Pons (tissue), 1 donor: ENCODE results near the gene OR10AG1.

Experiments
- DNase-seq: peaks from one replicate; pipeline ENCODE4 v3.0.0-alpha.2; 2016; ENCODE audit warnings: low spot score

The OR10AG1 gene, protein sequence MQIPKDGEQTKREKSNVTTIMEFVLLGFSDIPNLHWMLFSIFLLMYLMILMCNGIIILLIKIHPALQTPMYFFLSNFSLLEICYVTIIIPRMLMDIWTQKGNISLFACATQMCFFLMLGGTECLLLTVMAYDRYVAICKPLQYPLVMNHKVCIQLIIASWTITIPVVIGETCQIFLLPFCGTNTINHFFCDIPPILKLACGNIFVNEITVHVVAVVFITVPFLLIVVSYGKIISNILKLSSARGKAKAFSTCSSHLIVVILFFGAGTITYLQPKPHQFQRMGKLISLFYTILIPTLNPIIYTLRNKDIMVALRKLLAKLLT

DNA sequence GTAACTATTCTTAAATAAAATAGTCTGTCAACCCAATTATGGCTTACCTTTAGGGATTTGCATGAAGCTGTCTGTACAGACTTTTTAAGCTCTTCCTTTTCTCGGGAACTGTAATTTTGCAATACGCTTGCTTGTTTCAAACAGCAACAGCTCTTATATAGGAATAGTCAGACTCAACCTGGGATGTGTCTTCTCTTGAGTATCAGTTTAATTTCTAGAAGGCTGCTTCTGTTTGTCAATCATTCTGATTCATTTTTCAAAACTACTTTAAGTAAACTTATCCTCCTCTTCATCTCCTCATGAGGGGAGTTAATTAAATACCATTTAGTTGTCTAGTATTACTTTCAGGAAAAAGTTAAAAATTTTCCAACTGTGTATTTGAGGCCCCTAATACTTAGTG, at the start of gene OR10AG1:
TSS of gene OR10AG1 (minus strand) at position 101 of the 400 bp plus-strand sequence. CDS start at position 63, 38 bp downstream.
- no peak for DNase-seq

DNA sequence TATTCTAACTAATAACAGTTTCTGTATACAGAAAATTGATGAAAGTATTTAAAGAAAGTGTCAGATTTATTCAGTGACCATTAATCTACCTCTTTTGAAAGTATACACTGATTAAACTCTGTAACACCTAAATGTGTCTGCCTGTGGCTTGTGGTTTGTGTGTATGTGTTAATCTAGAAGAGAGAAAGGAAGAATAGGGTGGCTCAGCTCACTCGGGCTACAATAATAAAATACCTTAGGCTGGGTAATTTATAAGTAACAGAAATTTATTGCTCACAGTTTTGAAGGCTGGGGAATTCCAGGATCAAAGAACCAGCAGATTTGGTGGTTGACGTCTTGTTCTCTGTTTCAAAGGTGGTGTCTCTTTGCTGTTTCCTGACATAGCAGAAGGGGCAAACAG, 44.1 kb upstream of the OR10AG1 start:
- no peak for DNase-seq

DNA sequence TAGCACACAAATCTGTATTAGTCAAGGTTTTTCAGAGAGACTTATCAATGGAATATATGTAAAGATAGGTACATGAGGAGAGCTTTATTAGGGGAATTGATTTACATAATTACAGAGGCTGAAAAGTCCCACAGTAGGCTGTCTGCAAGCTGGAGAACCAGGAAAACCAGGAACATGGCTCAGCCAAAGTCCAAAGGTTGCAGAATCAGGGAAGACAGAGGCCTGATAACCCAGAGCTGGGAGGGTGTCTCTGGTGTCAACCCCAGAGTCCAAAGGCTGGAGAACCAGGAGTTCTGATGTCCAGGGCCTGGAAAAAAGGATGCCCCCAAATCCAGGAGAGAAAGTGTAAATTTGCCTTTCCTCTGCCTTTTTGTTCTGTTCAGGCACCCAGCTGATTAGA, 41.0 kb upstream of the OR10AG1 start:
- no peak for DNase-seq

GRCh38 chr11:55994525-55994924, 24.8 kb upstream of the OR10AG1 start, which contains the start of gene OR5F1:
TSS of gene OR5F1 (minus strand) at chr11:55994625. CDS start at chr11:55994625, 0 bp downstream.
- no peak for DNase-seq

DNA sequence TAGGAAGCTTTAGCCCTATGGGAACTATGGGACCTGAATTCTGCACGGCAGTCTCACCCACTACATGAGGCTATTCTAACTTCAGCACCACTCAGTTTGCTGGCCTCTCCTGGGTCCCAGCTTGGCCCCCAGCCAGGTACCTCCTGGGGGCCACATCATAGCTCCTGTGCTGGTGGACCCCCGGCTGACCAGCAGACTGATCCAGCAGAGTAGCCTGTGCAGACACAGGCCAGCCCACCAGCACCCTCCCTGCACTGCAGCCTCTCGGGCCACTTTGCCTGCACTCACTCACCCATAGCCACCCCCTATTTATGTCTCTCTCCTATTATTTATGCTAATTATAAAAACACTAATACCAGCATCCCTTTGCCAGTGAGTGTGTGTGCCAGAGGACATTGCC, 1.2 kb upstream of the OR10AG1 start:
- DNase-seq = no peak

GRCh38 chr11:55967914-55968313, 1.8 kb downstream of the OR10AG1 start:
- DNase-seq = no peak

GRCh38 chr11:55966391-55966790, 3.4 kb downstream of the OR10AG1 start:
- DNase-seq = no peak

GRCh38 chr11:55956521-55956920, 13.2 kb downstream of the OR10AG1 start:
- DNase-seq = no peak

DNA sequence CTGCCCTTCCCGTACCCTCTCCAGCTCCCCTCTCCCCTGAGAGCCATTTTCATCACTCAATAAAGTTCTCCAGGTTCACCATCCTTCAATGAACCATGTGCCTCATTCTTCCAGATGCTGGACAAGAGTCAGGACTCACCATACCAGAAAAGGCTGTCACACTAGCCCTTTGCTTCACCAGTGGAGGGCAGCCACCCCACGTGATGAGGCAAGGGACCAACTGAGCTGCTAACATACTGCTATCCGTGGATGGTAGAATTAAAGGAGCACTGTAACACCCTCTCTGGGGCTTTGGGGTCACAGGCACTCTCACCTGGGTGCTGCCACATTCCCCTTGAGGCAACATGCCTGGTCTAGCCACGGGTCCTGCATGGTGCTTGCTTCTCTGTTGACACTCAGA, 20.4 kb downstream of the OR10AG1 start:
- no peak for DNase-seq

DNA sequence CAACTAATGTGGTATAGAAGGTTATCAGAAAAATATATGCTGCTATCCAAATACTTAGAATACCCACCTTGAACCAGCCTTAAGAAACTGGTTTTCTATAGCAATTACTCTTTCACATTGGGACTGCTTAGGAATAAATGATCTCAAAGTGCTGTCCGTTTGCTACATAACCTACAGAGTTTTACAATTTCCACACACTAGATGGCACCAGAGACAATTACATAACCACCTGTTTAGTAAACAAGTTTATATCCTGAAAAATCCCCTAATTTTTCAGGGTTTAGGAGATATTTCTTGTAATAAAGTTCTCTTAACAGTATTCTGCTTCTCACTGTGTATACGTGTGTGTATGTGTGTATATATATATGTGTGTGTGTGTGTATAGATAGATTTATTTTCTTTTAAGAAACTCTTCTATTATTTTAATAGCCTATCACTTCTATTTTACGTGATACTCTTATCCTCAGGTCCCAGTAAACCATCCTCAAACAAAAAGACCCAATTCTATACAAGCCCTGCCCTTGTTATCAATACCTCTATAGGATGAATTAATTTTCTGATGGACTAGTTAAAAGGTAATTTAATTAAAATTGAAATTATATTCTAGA, 26.9 kb downstream of the OR10AG1 start:
- peak; percentile 78 for DNase-seq

- DNase-seq = no peak
These were observed 33.4 kb downstream of the OR10AG1 start, which contains the start of gene OR5I1 for GRCh38 chr11:55936300-55936699. TSS of gene OR5I1 (minus strand) at chr11:55936400. CDS start at chr11:55936400, 0 bp downstream.

DNA sequence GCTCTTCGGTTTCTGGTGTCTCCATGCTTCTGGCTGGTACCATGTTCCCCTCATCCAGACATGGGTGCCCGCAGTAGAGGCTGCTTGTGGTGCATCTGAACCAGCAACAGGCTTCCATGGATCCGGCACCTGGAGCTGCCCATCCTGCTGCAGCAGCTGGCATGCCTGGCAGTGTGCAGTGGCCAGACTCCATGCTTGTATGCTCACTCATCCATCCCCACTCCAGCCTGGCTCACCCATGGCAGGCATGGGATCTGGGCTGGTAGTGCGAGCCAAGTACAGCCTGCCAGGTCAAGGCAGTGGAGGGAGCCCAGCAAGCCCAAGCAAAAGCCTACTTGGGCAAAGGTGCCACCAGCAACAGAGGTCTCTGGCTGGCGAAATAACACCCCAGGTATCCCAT, 49.2 kb downstream of the OR10AG1 start:
- no peak for DNase-seq
